Brain microvascular endothelial cell (primary cell): Measurements from ENCODE around the gene NKX1-1.

Experiments
- DNase-seq: peaks from one replicate; pipeline ENCODE4 v3.0.0-alpha.2; 2020
- H3K27ac ChIP-seq: fragments of 250-450 bp; sonication (Bioruptor Pico); 2 replicates; pipeline ENCODE4 v1.5.1; 2020; ENCODE audit warnings: mild to moderate bottlenecking, moderate library complexity
- H3K27me3 ChIP-seq: fragments of 250-450 bp; sonication (Bioruptor Pico); replicated peaks from 2 replicates; pipeline ENCODE4 v1.5.1; 2020; ENCODE audit warnings: mild to moderate bottlenecking
- H3K36me3 ChIP-seq: fragments of 250-450 bp; sonication (Bioruptor Pico); replicated peaks from 2 replicates; pipeline ENCODE4 v1.5.1; 2020; ENCODE audit warnings: mild to moderate bottlenecking
- H3K4me3 ChIP-seq: 2 replicates; pipeline ENCODE4 v1.5.1; 2011; ENCODE audit warnings: low read depth, mild to moderate bottlenecking, control low read depth, low read length, moderate library complexity
- CTCF ChIP-seq: IDR thresholded peaks from 2 replicates; pipeline ENCODE4 v1.5.1; 2011; ENCODE audit warnings: low read depth, mild to moderate bottlenecking, moderate library complexity, low read length, control low read depth, inconsistent platforms; ENCODE audit errors: missing control alignments
- in situ Hi-C: cut with HindIII; loops from 2 replicates; pipeline ENCODE4 v1.10.0; 2017; ENCODE audit warnings: low sequenced_read_pairs, low pct_ligation_motif_present

The NKX1-1 gene

DNA sequence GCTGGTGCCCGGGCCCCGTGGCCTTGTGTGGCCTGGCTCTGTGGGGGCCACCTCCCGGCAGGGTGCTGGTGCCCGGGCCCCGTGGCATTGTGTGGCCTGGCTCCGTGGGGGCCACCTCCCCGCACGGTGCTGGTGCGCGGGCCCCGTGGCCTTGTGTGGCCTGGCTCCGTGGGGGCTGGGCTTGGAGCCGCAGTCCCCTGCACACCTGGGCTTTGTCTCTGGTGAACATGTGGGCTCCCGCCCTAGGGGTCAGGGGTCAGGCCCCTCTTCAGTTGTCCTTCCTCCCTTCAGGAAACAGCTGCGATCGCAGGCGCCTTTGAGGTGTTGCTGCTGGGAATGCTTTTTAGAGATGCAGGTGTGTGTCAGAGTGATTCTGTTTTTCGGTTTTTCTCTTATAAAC, 42.0 kb downstream of the NKX1-1 start:
- no peak overlapping the region for H3K4me3 ChIP-seq
- no peaks in the 10 kb centered on the region for H3K36me3 ChIP-seq
- H3K27me3 ChIP-seq = no peaks in the 10 kb centered on the region
- DNase-seq = no peak
- H3K27ac ChIP-seq = no peak overlapping the region
- no peak for TF ChIP-seq CTCF
- in situ Hi-C loops = no loop called here

DNA sequence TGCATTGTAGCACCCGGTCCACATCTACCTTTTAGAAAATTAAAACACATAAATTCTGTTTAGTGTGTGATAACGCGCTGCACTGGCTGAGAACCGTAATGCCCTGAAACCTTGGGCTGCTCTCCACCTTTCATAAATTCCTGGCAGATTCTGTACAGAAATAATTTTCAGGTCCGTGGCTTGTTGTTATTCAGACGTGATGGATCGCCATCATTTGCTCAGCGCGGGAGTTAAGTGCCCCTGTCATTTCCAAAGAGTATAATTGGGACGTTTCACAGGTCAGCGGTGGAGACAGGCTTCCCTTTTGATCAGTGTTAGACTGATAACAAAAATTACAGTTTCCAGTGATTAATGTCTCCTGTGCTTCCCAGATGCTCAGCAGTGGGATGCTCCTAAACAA, 42.7 kb downstream of the NKX1-1 start:
- H3K27ac ChIP-seq = no peak overlapping the region
- no peak for TF ChIP-seq CTCF
- no peak for DNase-seq
- no peak overlapping the region for H3K4me3 ChIP-seq
- H3K36me3 ChIP-seq = no peaks in the 10 kb centered on the region
- in situ Hi-C loops = no loop called here
- no peaks in the 10 kb centered on the region for H3K27me3 ChIP-seq

DNA sequence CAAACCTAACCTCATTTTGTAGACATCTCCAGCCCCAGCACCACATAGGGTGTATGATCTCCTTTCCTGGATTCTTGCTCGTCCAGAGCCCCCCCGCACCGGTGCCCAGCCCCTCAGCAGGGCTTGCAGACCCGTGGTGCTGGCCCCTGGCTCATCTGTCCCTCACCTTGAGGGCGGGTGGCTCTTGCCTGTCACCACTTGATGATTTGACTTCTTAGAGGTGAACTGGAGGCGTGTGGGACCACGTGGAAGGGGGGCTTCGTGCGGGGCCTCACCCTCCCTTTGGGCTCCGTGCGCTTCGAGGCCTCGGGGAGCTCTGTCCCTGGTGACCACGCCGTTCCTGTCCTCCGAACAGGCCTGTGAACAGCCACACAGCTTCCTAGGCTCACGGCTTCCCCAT, 43.7 kb downstream of the NKX1-1 start:
- no peak for DNase-seq
- H3K4me3 ChIP-seq = no peak overlapping the region
- no peak for TF ChIP-seq CTCF
- no peaks in the 10 kb centered on the region for H3K27me3 ChIP-seq
- H3K27ac ChIP-seq = no peak overlapping the region
- no peaks in the 10 kb centered on the region for H3K36me3 ChIP-seq
- in situ Hi-C loops = no loop called here

DNA sequence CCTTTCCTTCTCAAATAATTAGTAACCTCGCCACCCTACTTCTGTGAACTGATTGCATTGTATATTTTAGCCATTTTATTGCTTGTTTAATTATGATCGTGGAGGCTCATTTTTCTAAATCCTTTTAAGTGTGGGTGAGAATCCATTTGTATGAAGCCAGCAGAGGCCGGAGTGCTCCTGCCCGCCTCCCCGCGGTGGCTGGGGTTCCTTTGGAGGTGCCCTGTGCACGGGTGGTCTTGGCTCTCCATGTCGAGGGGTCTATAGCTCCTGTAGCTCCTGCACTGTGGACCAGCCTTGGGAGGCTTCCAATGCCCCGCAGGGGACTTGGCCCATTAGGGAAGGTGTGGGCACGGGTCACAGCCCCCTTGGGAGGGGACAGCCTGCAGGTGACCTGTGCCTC, 44.2 kb downstream of the NKX1-1 start:
- Histone ChIP-seq H3K27ac (no peak overlapping the region), H3K4me3 (no peak overlapping the region), H3K27me3 (no peaks in the 10 kb centered on the region), H3K36me3 (no peaks in the 10 kb centered on the region)
- DNase-seq = no peak
- in situ Hi-C loops = no loop called here
- TF ChIP-seq CTCF = no peak

DNA sequence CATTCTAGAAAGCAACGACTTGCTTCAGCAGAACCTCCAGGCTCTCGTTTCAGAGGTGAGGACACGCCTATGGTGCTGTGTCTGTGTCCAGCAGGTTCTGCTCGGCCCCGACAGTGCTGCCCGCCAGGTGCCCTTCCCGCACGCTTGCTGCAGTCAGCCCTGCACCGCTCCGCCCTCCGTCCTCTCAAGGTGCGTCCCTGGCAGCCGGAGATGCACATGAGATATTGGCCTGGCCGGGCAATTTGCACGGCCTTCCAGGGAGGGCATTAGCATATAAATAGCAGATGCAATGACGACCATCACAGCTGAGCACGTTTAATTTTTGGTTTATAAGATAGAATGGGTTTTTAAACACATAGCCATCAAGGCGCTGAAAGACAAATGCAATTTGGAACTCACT, 44.8 kb downstream of the NKX1-1 start:
- H3K36me3 ChIP-seq = no peaks in the 10 kb centered on the region

More for the DNA sequence above, 44.8 kb downstream of the NKX1-1 start:
- Histone ChIP-seq H3K27me3 (no peaks in the 10 kb centered on the region), H3K4me3 (no peak overlapping the region), H3K27ac (no peak overlapping the region)
- no peak for DNase-seq
- in situ Hi-C loops = no loop called here
- TF ChIP-seq CTCF = no peak
